ENCODE results near the gene SUN3. TPM values are rescaled to one million over a fixed set of nuclear protein-coding genes. Genes with fewer than 3 reads are reported as not detected.
A peak's percentile ranks its signal among the peaks of the same experiment; 100 is the strongest.

Gene SUN3
- total RNA-seq, 4 donors from 2014 or later = not detected

GRCh38 chr7:47947355-47947749 is 81.6 kb downstream of the SUN3 start:
- no peak for DNase-seq
- Histone ChIP-seq H3K36me3 (no peaks in the 10 kb centered on the region), H3K4me1 (no peaks in the 10 kb centered on the region), H3K9me3 (no peaks in the 10 kb centered on the region), H3K27ac (no peak overlapping the region), H3K27me3 (no peaks in the 10 kb centered on the region), H3K4me3 (no peak overlapping the region)
- TF ChIP-seq POLR2A (IDR thresholded peaks at IDR 0.05) = no peak
- no peak for TF ChIP-seq CTCF (IDR thresholded peaks at IDR 0.05)
- intact Hi-C loops (cut with DNase I; ENCODE audit: low total_unique reads) = loop anchor here (10.0 kb wide), 1 partner anchor 167 kb away; no protein-coding TSS in a partner anchor

DNA sequence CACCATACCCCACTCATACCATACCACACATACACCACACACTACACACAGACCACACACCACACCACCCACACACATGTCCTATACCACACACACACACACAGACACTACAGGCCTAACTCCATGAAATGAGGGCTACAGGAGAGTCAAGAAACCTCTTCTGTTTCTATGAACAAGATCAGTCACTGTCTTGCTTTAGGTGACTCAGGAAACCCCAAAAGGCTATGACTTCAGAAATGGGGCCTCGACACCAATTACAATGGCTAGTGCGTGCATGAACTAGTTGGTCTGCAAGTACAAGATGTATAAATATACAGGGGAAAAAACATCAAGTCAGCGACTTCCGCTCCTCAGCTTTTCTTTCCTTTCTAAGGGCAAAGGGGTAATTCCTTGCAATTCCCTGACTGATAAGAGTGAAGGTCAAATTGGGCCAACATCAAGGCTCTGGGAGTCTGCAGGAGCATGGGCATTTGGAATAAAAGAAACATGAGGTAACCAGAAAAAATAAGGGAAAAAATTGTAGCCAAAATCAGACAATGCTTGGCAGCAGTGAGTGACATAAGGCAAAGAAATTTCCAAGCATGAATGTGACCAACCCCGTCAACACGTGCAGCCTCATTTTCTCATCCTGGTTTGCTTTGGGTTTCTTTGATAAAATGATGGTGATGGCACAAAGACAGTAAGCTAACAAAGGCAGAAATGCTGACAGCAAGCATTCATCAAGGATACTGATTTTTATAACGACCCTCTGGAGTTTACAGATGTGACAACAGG is 82.1 kb downstream of the SUN3 start:
- no peak overlapping the region for H3K27ac ChIP-seq
- H3K36me3 ChIP-seq = no peaks in the 10 kb centered on the region
- H3K27me3 ChIP-seq = no peaks in the 10 kb centered on the region
- no peak for TF ChIP-seq CTCF (IDR thresholded peaks at IDR 0.05)
- no peak for TF ChIP-seq POLR2A (IDR thresholded peaks at IDR 0.05)
- intact Hi-C loops (cut with DNase I; ENCODE audit: low total_unique reads) = loop anchor here (10.0 kb wide), 1 partner anchor 168 kb away; no protein-coding TSS in a partner anchor
- no peaks in the 10 kb centered on the region for H3K9me3 ChIP-seq
- DNase-seq = no peak
- no peak overlapping the region for H3K4me3 ChIP-seq
- H3K4me1 ChIP-seq = no peaks in the 10 kb centered on the region

DNA sequence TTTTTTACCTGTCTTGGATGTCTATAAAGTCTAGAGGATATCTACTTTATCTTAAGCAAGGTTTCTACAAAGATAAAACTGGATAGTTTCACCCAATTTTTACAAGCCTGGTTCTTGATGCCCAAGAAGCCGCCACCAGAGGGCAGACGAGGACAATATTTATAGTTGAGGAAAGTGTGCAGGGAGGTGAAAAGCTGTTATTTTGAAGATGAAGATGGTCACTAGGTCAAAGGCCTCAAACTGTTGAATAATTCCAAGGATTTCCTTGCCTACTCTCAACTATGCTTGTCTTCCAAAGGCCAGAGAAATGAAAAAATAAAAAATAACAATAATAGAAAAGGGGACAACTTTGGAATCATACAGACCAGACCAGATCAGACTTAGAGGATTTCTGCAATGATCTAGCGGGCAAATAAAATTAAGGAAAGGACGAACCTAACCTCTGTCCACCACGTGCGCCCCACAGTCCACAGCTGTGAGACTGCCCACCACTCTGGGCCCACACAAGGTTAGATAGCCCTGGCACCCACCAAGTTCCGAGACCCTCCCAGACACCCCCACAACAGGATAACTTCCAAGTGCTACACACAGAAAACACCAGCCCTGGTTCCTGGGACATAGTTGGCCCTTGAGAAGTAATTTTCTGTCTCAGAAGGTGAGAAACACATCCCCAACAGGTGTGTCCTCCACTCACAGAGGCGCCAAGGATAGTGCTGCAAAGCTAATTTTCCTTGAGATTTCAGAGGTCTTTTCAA is 83.5 kb downstream of the SUN3 start:
- TF ChIP-seq POLR2A (IDR thresholded peaks at IDR 0.05) = no peak
- peak; percentile 66 to 80 (median 76) for TF ChIP-seq CTCF (IDR thresholded peaks at IDR 0.05)
- peak; percentile 72 to 80 for DNase-seq
- Histone ChIP-seq H3K27ac (peak overlapping the region in 1 of 2 donors; percentile 23), H3K9me3 (no peaks in the 10 kb centered on the region), H3K27me3 (no peaks in the 10 kb centered on the region), H3K36me3 (no peaks in the 10 kb centered on the region), H3K4me3 (no peak overlapping the region), H3K4me1 (no peaks in the 10 kb centered on the region)
- intact Hi-C loops (cut with DNase I; ENCODE audit: low total_unique reads) = loop anchor here (10.0 kb wide), 1 partner anchor 169 kb away; no protein-coding TSS in a partner anchor

DNA sequence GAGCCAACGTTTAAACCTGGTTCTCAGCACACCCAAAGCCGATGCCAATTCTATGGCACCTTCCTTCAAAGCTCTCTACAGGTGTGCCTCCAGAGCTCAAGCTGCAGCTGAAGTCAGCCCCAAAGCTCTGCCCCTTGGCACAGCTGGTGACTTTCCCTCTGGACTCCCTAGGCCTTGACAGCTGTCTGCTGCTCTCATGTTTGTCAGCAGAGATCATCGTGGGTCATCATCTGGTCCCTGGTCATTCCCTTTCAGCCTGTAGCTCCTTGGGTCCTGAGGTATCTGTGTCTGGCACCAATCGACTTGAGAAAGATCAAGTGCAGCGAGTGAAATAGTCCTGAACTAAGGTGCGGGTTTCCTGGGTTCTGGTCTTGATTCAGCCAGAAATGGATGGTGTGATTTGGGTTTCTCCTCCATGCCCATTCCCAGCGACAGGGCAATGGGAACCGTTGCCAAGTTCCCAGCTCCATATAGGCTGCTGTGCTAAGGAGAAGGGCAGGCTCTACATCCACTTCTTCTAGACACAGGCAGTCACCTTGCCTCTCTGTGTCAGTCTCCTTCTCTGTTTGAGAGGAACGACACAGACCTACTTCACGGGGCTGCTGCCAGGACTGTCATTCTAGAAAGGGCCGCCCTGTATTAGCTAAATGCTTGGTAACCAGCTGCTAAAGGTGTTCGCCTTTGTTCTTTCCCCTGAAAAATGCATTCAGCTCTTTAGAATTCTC is 84.2 kb downstream of the SUN3 start:
- intact Hi-C loops (cut with DNase I; ENCODE audit: low total_unique reads) = loop anchor here (10.0 kb wide), 1 partner anchor 170 kb away; no protein-coding TSS in a partner anchor
- TF ChIP-seq CTCF (IDR thresholded peaks at IDR 0.05) = no peak
- no peak for TF ChIP-seq POLR2A (IDR thresholded peaks at IDR 0.05)
- Histone ChIP-seq H3K9me3 (no peaks in the 10 kb centered on the region), H3K4me1 (no peaks in the 10 kb centered on the region), H3K27me3 (no peaks in the 10 kb centered on the region), H3K27ac (no peak overlapping the region), H3K4me3 (no peak overlapping the region), H3K36me3 (no peaks in the 10 kb centered on the region)
- DNase-seq = no peak

Data from uterus (tissue), 4 donors.